GM12878 (cell line): ENCODE data around the gene COG1. TPM values are rescaled to one million over a fixed set of nuclear protein-coding genes. Genes with fewer than 3 reads are reported as not detected.

Source experiments
- ATAC-seq: fragments of 200-7000 bp; cut with Tn5 transposase; 3 replicates; pipeline ENCODE4 v1.9.1; 2020; ENCODE audit warnings: mild to moderate bottlenecking, moderate library complexity
- BruUV-seq: library from RNA; stranded (reverse); fragments of 400-500 nt; replicated peaks from 2 replicates; lab custom pipeline; 2021; lab: Mats Ljungman, UMichigan
- CTCF ChIA-PET: fragments of 300-600 bp; sonication (Branson Sonifier 250); formaldehyde crosslinking; extraction: SDS; loops from one replicate; lab custom pipeline; 2021; ENCODE audit warnings: inconsistent platforms; lab: Yijun Ruan, JAX
- POLR2A ChIA-PET: fragments of 350-600 bp; formaldehyde crosslinking; extraction: SDS; loops from one replicate; lab custom pipeline; 2021; ENCODE audit warnings: inconsistent platforms; lab: Charles Lee
- RAD21 ChIA-PET: fragments of 300-600 bp; sonication (Branson Sonifier 250); formaldehyde crosslinking; loops from one replicate; lab custom pipeline; 2023; ENCODE audit warnings: antibody characterized with exemption; ENCODE audit not compliant: unreplicated experiment; lab: Charles Lee
- SMC1A ChIA-PET: fragments of 300-600 bp; sonication (Branson Sonifier 250); formaldehyde crosslinking; loops from one replicate; lab custom pipeline; 2023; ENCODE audit not compliant: unreplicated experiment, uncharacterized antibody; lab: Charles Lee
- DNase-seq: peaks from one replicate; pipeline ENCODE4 v3.0.0-alpha.2; 2011; ENCODE audit warnings: low read depth, low spot score
- FAIRE-seq: peaks from 3 replicates; lab custom pipeline; 2011; peaks lifted over from hg19 to GRCh38; lab: Jason Lieb, UNC
- H2AFZ ChIP-seq: 2 replicates; pipeline ENCODE4 v1.6.0; 2011; ENCODE audit warnings: low read depth, low read length, control low read depth; ENCODE audit not compliant: control insufficient read depth
- H3K27ac ChIP-seq: 2 replicates; pipeline ENCODE4 v1.5.1; 2011; ENCODE audit warnings: control low read depth; ENCODE audit not compliant: control insufficient read depth, insufficient read depth
- H3K27me3 ChIP-seq, 2 experiments: replicated peaks in 1 of 2; 2 replicates each; pipeline versions ENCODE4 v1.6.0 to v1.6.1; 2011; ENCODE audit warnings: low read length in 1 of 2; ENCODE audit not compliant: control insufficient read depth in 2 of 2, insufficient read depth in 2 of 2
- H3K36me3 ChIP-seq, 2 experiments: 2 replicates each; pipeline ENCODE4 v1.5.1; 2011; ENCODE audit warnings: low read length in 1 of 2; ENCODE audit not compliant: control insufficient read depth in 2 of 2, insufficient read depth in 2 of 2
- H3K4me1 ChIP-seq: 2 replicates; pipeline ENCODE4 v1.6.1; 2011; ENCODE audit warnings: mild to moderate bottlenecking, low read length, moderate library complexity, mixed read lengths; ENCODE audit not compliant: control insufficient read depth, insufficient read depth
- H3K4me2 ChIP-seq: 2 replicates; pipeline ENCODE4 v1.6.0; 2011; ENCODE audit warnings: control low read depth; ENCODE audit not compliant: control insufficient read depth, insufficient read depth
- H3K4me3 ChIP-seq: fragments of 200-600 bp; sonication (generic); 2 replicates; pipeline ENCODE4 v1.5.1; 2016
- H3K79me2 ChIP-seq: 2 replicates; pipeline ENCODE4 v1.6.0; 2011; ENCODE audit warnings: low read length; ENCODE audit not compliant: control insufficient read depth, insufficient read depth
- H3K9ac ChIP-seq: 2 replicates; pipeline ENCODE4 v1.8.0; 2011; ENCODE audit warnings: low read length, control low read depth, mixed read lengths; ENCODE audit not compliant: control insufficient read depth, insufficient read depth
- H3K9me3 ChIP-seq: replicated peaks from 3 replicates; pipeline ENCODE4 v1.5.1; 2011; ENCODE audit warnings: mild to moderate bottlenecking, low read length; ENCODE audit not compliant: control insufficient read depth, insufficient read depth
- H4K20me1 ChIP-seq: 2 replicates; pipeline ENCODE4 v1.6.0; 2011; ENCODE audit not compliant: control insufficient read depth, insufficient read depth
- DPF2 ChIP-seq: fragments of 450-650 bp; IDR thresholded peaks from 2 replicates; pipeline ENCODE4 v1.6.1; 2017; ENCODE audit warnings: mild to moderate bottlenecking
- EGR1 ChIP-seq, 2 experiments: IDR thresholded peaks; 1 replicate in 1 of 2; 2 replicates in 1 of 2; pipeline ENCODE4 v1.6.1; 2011 to 2012; ENCODE audit warnings: low read depth in 2 of 2, low read length in 2 of 2, borderline replicate concordance in 1 of 2, mild to moderate bottlenecking in 1 of 2, moderate library complexity in 1 of 2
- HDAC6 ChIP-seq: fragments of 200-600 bp; sonication (generic); IDR thresholded peaks from one replicate; pipeline ENCODE4 v1.8.0; 2017; ENCODE audit warnings: antibody characterized with exemption; ENCODE audit not compliant: unreplicated experiment
- HSF1 ChIP-seq: fragments of 150-350 bp; IDR thresholded peaks from 2 replicates; pipeline ENCODE4 v1.6.1; 2014; ENCODE audit warnings: mild to moderate bottlenecking, low read depth, low read length
- MLLT1 ChIP-seq: fragments of 450-650 bp; IDR thresholded peaks from 2 replicates; pipeline ENCODE4 v1.6.1; 2016; ENCODE audit warnings: mild to moderate bottlenecking
- RB1 ChIP-seq: fragments of 450-650 bp; formaldehyde crosslinking; IDR thresholded peaks from 2 replicates; pipeline ENCODE4 v1.6.1; 2017; ENCODE audit warnings: mild to moderate bottlenecking, borderline replicate concordance
- SRF ChIP-seq, 2 experiments: IDR thresholded peaks; 2 replicates each; pipeline ENCODE4 v1.6.1; 2011; ENCODE audit warnings: low read depth in 2 of 2, low read length in 2 of 2, mild to moderate bottlenecking in 1 of 2, moderate library complexity in 1 of 2
- TAF1 ChIP-seq: IDR thresholded peaks from 2 replicates; pipeline ENCODE4 v1.6.1; 2011; ENCODE audit warnings: mild to moderate bottlenecking, low read depth, low read length, borderline replicate concordance
- WGBS: methylation state at CpG from one replicate; pipeline ENCODE4 v1.1.6; 2016; ENCODE audit warnings: low lambda C conversion rate; ENCODE audit not compliant: insufficient replicate concordance, insufficient coverage; ENCODE audit errors: missing lambda C conversion rate; 5-methylcytosine and 5-hydroxymethylcytosine counted together
- in situ Hi-C: fragments of 300-500 bp; cut with MboI; formaldehyde crosslinking; loops from 9 replicates; pipeline ENCODE4 v1.14.3; 2018; ENCODE audit warnings: mixed read lengths
- intact Hi-C: fragments of 100-400 bp; cut with micrococcal nuclease; formaldehyde crosslinking; loops from one replicate; pipeline ENCODE4 v1.14.2; 2022; ENCODE audit not compliant: unreplicated experiment
- polyA plus RNA-seq, 11 experiments: library from polyadenylated mRNA; depleted of rRNA in 4 of 11; unstranded in 6 of 11; stranded (reverse) in 5 of 11; fragments of >200 nt; fragmentation: Nextera tagmentation in 4 of 11; fragmentation: Illumina TruSeq in 1 of 11; extraction: Ambion mirVana in 4 of 11; extraction: Trizol in 1 of 11; gene quantifications; 1 replicate in 1 of 11; 2 replicates in 10 of 11; pipeline versions ENCODE4 v1.2.1 to v1.2.3, GENCODE V29; 2011 to 2016; ENCODE audit warnings: inconsistent platforms in 2 of 11, missing spikeins in 2 of 11, low read depth in 1 of 11
- total RNA-seq, 4 experiments: library from RNA; depleted of rRNA in 3 of 4; stranded (reverse); fragments of >200 nt in 3 of 4; fragmentation: Illumina TruSeq in 1 of 4; extraction: Trizol in 1 of 4; gene quantifications; 2 replicates each; pipeline versions ENCODE4 v1.2.1 to v1.2.3, GENCODE V29; 2013 to 2021
- TF ChIP-seq, protein P1 (sequence below): IDR thresholded peaks from 2 replicates; pipeline ENCODE4 v1.6.1; 2012; ENCODE audit warnings: low read depth, low read length, improper control_type of control experiment
- TF ChIP-seq, protein P2 (sequence below): fragments of 450-650 bp; conservative IDR thresholded peaks from 2 replicates; pipeline ENCODE4 v1.6.1; 2017; ENCODE audit warnings: mild to moderate bottlenecking, moderate library complexity
- TF ChIP-seq, protein P3 (sequence below): fragments of 450-650 bp; IDR thresholded peaks from 2 replicates; pipeline ENCODE4 v1.6.1; 2017; ENCODE audit warnings: mild to moderate bottlenecking

The COG1 gene
- total and polyA plus RNA-seq, 10 of the 15 experiments (the other 5 are each of a cell fraction or from before 2014, with no cell fraction given): 10.5 to 24.1 (median 18.1) TPM

- no peak for TF ChIP-seq MLLT1
- TF ChIP-seq TAF1: no peak
- TF ChIP-seq EGR1 (IDR thresholded peaks at IDR 0.05; ENCODE audit: borderline replicate concordance in 1 of 2, low read depth in 2 of 2, low read length in 2 of 2): no peak
- TF ChIP-seq RB1: no peak
- TF ChIP-seq, protein P1, sequence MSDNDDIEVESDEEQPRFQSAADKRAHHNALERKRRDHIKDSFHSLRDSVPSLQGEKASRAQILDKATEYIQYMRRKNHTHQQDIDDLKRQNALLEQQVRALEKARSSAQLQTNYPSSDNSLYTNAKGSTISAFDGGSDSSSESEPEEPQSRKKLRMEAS: no peak
- TF ChIP-seq DPF2: no peak
These were observed 16.8 kb upstream of the COG1 start (continued) for GRCh38 chr17:73175962-73176565.

GRCh38 chr17:73179387-73179786, 13.5 kb upstream of the COG1 start:
- Histone ChIP-seq H3K79me2 (no peaks in the 10 kb centered on the region), H3K27ac (no peak overlapping the region), H3K4me3 (no peak overlapping the region), H2AFZ (no peak overlapping the region), H3K27me3 (no peaks in the 10 kb centered on the region), H3K4me2 (no peak overlapping the region), H3K9me3 (peaks cover 2% of the 10 kb centered on the region; the same call in 1 of the 3 replicates), H3K9ac (no peak overlapping the region), H4K20me1 (no peaks in the 10 kb centered on the region), H3K4me1 (no peaks in the 10 kb centered on the region), H3K36me3 (no peaks in the 10 kb centered on the region)
- no peak for ATAC-seq
- no peak for DNase-seq
- intact Hi-C loops: no loop called here
- RAD21 ChIA-PET: interaction anchor here (0.8 to 1.2 kb wide), 2 partner anchors 9 to 622 kb away, joined by 3 to 5 read pairs; no protein-coding TSS in a partner anchor
- POLR2A ChIA-PET: interaction anchor here (0.9 kb wide), 1 partner anchor 48 kb away, joined by 3 read pairs; no protein-coding TSS in a partner anchor
- no peak for FAIRE-seq
- SMC1A ChIA-PET: interaction anchor here (0.8 to 3.1 kb wide), 4 partner anchors 10 to 452 kb away, joined by 3 to 11 read pairs (median 8); no protein-coding TSS in a partner anchor
- no TSS peak for BruUV-seq
- CTCF ChIA-PET: interaction anchor here (0.7 to 2.1 kb wide), 6 partner anchors 10 to 452 kb away, joined by 3 to 16 read pairs (median 4); no protein-coding TSS in a partner anchor
- in situ Hi-C loops: no loop called here
- 81% methylated on average over 5 of the region's 5 CpGs for WGBS
- TF ChIP-seq SRF (IDR thresholded peaks at IDR 0.05; ENCODE audit: low read depth in 2 of 2, low read length in 2 of 2) (no peak), HSF1 (no peak), HDAC6 (no peak)
- TF ChIP-seq, protein P2, sequence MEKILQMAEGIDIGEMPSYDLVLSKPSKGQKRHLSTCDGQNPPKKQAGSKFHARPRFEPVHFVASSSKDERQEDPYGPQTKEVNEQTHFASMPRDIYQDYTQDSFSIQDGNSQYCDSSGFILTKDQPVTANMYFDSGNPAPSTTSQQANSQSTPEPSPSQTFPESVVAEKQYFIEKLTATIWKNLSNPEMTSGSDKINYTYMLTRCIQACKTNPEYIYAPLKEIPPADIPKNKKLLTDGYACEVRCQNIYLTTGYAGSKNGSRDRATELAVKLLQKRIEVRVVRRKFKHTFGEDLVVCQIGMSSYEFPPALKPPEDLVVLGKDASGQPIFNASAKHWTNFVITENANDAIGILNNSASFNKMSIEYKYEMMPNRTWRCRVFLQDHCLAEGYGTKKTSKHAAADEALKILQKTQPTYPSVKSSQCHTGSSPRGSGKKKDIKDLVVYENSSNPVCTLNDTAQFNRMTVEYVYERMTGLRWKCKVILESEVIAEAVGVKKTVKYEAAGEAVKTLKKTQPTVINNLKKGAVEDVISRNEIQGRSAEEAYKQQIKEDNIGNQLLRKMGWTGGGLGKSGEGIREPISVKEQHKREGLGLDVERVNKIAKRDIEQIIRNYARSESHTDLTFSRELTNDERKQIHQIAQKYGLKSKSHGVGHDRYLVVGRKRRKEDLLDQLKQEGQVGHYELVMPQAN: no peak
- TF ChIP-seq, protein P3, sequence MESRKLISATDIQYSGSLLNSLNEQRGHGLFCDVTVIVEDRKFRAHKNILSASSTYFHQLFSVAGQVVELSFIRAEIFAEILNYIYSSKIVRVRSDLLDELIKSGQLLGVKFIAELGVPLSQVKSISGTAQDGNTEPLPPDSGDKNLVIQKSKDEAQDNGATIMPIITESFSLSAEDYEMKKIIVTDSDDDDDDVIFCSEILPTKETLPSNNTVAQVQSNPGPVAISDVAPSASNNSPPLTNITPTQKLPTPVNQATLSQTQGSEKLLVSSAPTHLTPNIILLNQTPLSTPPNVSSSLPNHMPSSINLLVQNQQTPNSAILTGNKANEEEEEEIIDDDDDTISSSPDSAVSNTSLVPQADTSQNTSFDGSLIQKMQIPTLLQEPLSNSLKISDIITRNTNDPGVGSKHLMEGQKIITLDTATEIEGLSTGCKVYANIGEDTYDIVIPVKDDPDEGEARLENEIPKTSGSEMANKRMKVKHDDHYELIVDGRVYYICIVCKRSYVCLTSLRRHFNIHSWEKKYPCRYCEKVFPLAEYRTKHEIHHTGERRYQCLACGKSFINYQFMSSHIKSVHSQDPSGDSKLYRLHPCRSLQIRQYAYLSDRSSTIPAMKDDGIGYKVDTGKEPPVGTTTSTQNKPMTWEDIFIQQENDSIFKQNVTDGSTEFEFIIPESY: no peak
